Camera-type eye (tissue), 1 donor: ENCODE data around the gene TRIM4. TPM values are rescaled to one million over a fixed set of nuclear protein-coding genes. Genes with fewer than 3 reads are reported as not detected.

Source experiments
- total RNA-seq: library from RNA; depleted of rRNA; stranded (reverse); fragments of >200 nt; gene quantifications from one replicate; pipeline ENCODE4 v1.2.3, GENCODE V29; 2014

TRIM4 gene, protein sequence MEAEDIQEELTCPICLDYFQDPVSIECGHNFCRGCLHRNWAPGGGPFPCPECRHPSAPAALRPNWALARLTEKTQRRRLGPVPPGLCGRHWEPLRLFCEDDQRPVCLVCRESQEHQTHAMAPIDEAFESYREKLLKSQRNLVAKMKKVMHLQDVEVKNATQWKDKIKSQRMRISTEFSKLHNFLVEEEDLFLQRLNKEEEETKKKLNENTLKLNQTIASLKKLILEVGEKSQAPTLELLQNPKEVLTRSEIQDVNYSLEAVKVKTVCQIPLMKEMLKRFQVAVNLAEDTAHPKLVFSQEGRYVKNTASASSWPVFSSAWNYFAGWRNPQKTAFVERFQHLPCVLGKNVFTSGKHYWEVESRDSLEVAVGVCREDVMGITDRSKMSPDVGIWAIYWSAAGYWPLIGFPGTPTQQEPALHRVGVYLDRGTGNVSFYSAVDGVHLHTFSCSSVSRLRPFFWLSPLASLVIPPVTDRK
- 38.9 TPM for total RNA-seq

DNA sequence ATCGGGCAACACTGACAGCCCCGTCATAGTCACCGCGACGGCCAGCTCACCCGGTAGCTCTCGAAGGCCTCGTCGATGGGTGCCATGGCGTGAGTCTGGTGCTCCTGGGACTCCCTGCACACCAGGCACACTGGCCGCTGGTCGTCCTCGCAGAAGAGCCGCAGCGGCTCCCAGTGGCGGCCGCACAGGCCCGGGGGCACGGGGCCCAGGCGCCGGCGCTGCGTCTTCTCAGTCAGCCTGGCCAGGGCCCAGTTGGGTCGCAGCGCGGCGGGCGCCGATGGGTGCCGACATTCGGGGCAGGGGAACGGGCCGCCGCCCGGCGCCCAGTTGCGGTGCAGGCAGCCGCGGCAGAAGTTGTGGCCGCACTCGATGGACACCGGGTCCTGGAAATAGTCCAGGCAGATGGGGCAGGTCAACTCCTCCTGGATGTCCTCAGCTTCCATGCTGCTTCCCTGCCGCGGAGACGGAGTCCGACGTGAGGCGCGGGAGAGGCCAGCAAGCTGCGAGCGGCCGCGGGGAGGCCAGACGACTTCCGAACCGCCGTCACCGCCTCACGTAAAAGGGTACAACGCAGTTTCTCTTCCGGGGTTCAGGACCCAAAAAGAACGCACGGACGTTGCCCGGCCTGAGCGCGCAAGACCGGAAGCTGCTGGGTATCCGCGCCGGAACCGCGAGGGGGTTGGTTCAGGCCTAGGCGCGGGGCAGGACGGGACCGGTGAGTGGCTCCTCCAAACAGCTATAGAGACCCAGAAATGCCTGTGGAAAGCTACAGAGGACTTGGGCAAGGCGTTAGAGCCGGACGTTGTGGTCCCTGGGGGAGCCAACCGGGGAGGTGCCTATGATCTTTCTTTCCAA, at the start of gene TRIM4:
Gene TRIM4 (minus strand): TSS at position 572 of the 855 bp plus-strand sequence. CDS start 129 bp downstream, at position 443.

DNA sequence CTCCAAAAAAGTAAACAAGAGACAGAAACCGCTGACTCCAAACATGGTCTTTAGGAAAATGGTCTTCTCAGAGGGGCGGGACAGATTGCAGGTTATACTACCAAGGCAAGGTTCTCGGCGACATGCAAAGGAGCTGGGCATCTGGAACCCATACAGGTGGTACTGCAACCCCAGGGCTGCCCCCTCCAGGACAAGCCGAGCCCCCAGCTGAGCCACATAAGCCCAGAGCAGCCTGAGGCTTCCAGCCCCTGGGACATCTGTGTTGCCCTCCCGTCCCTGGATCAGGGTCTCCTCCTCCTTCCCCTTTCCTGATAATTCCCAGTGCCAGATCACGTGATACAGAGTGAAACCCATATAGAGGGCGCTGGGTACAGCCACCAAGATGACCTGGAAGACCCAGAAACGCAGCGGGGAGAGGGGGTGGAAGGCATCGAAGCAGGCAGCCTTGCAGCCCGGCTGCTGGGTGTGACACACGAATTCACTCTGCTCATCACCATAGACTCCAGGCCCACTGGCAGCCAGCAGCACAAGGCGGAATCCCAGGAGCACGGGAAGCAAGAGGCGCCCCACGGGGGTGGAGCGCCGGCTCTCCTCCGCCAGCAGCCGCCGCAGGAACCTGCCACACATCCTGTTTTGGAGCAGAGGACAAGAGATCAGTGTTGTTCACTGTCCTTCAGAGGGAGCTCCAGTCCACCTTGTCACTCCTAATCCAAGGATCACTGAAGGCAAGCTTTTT, 9.8 kb upstream of the TRIM4 start, which contains the start of gene GJC3:
Gene GJC3 (minus strand): TSS at position 627 of the 736 bp plus-strand sequence. CDS start 0 bp downstream, at position 627.

DNA sequence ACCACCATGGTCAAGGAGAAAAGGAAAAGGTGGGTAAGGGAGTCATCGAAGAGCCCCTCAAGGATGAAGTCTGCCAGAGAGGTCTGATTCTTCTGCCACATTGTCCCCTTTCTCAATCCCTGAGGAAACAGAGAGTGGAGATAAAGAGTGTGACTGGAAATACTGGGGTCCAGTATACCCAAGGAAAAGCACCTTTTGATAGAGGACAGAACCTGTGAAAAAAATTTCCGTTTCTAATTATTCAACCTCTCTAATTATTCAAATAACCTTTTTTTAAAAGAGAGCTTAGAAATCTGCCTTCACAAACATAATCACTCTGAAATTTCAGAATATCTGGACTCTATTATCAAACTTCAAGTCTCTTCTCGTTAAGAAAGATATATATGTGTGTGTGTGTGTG, 42.4 kb downstream of the TRIM4 start, which contains the start of gene OR2AE1:
Gene OR2AE1 (minus strand): TSS at position 101 of the 400 bp plus-strand sequence. CDS start 0 bp downstream, at position 101.

Other genes with a start within 250 kb of the TRIM4 start
- 4.6 TPM for gene CYP3A5, start 239.5 kb downstream of the TRIM4 start, total RNA-seq
- gene CYP3A7, start 184.3 kb downstream of the TRIM4 start, total RNA-seq, result not detected
- gene CYP3A4, start 135.3 kb downstream of the TRIM4 start, total RNA-seq, result not detected
- gene CYP3A43, start 91.5 kb downstream of the TRIM4 start, total RNA-seq, result not detected
- not detected for gene OR2AE1, start 42.5 kb downstream of the TRIM4 start, total RNA-seq
- not detected for gene GJC3, start 10.1 kb upstream of the TRIM4 start, total RNA-seq
- gene AZGP1, start 56.5 kb upstream of the TRIM4 start, total RNA-seq, result 15.0 TPM
- 77.0 TPM for gene ZKSCAN1, start 96.1 kb upstream of the TRIM4 start, total RNA-seq
- gene ZSCAN21, start 130.2 kb upstream of the TRIM4 start, total RNA-seq, result 19.7 TPM
- gene ZNF3, start 162.2 kb upstream of the TRIM4 start, total RNA-seq, result 61.1 TPM
- 53.1 TPM for gene COPS6, start 169.4 kb upstream of the TRIM4 start, total RNA-seq
- gene MCM7, start 181.9 kb upstream of the TRIM4 start, total RNA-seq, result 84.2 TPM
- gene AP4M1, start 182.1 kb upstream of the TRIM4 start, total RNA-seq, result 31.1 TPM
- gene TAF6, start 199.8 kb upstream of the TRIM4 start, total RNA-seq, result 70.6 TPM
- 36.2 TPM for gene CNPY4, start 200.1 kb upstream of the TRIM4 start, total RNA-seq
- gene MBLAC1, start 207.4 kb upstream of the TRIM4 start, total RNA-seq, result 3.1 TPM
- gene LAMTOR4, start 229.4 kb upstream of the TRIM4 start, total RNA-seq, result 77.6 TPM
- gene TRAPPC14, start 239.2 kb upstream of the TRIM4 start, total RNA-seq, result 13.5 TPM
- gene GAL3ST4, start 249.1 kb upstream of the TRIM4 start, total RNA-seq, result 5.1 TPM